HepG2 (cell line): Measurements from ENCODE around the gene S1PR2. TPM values are rescaled to one million over a fixed set of nuclear protein-coding genes. Genes with fewer than 3 reads are reported as not detected.

Experiments used
- ARID4A ChIP-seq: sonication (generic); formaldehyde crosslinking; IDR thresholded peaks from 2 replicates; pipeline ENCODE4 v1.5.0; 2020; ENCODE audit warnings: mild to moderate bottlenecking, missing genetic modification reagents, borderline replicate concordance
- ARNT2 ChIP-seq: sonication (generic); formaldehyde crosslinking; IDR thresholded peaks from 2 replicates; pipeline ENCODE4 v1.8.0; 2022; ENCODE audit warnings: mild to moderate bottlenecking, low read depth, missing genetic modification reagents, moderate library complexity
- DMTF1 ChIP-seq: sonication (generic); formaldehyde crosslinking; IDR thresholded peaks from 2 replicates; pipeline ENCODE4 v1.4.0; 2020; ENCODE audit warnings: mild to moderate bottlenecking, missing genetic modification reagents
- ETV5 ChIP-seq: IDR thresholded peaks from 2 replicates; pipeline ENCODE4 v1.6.1; 2018; ENCODE audit warnings: missing biosample characterization, missing genetic modification reagents, inconsistent platforms, borderline replicate concordance
- KLF12 ChIP-seq: sonication (generic); formaldehyde crosslinking; IDR thresholded peaks from 2 replicates; pipeline ENCODE4 v1.4.0; 2020; ENCODE audit warnings: missing genetic modification reagents, borderline replicate concordance
- NFIC ChIP-seq: IDR thresholded peaks from 2 replicates; pipeline ENCODE4 v1.6.1; 2012; ENCODE audit warnings: mild to moderate bottlenecking, low read length, inconsistent platforms
- RBFOX2 ChIP-seq: fragments of 200-400 bp; formaldehyde crosslinking; IDR thresholded peaks from 2 replicates; pipeline ENCODE4 v1.6.1; 2017; ENCODE audit warnings: low read depth, mild to moderate bottlenecking, low read length
- SOX6 ChIP-seq, 2 experiments: fragments of 450-650 bp in 1 of 2; sonication (generic) in 1 of 2; formaldehyde crosslinking in 1 of 2; IDR thresholded peaks; 2 replicates each; pipeline versions ENCODE4 v1.4.0 to v1.6.1; 2017 to 2020; ENCODE audit warnings: antibody characterized with exemption in 1 of 2, mild to moderate bottlenecking in 1 of 2, missing genetic modification reagents in 1 of 2
- TEAD2 ChIP-seq: sonication (generic); formaldehyde crosslinking; IDR thresholded peaks from 2 replicates; pipeline ENCODE4 v1.9.0; 2021; ENCODE audit warnings: missing genetic modification reagents
- TERF1 ChIP-seq: sonication (generic); formaldehyde crosslinking; IDR thresholded peaks from 2 replicates; pipeline ENCODE4 v1.8.0; 2022; ENCODE audit warnings: mild to moderate bottlenecking, missing genetic modification reagents, moderate library complexity
- THAP9 ChIP-seq: sonication (generic); formaldehyde crosslinking; IDR thresholded peaks from 2 replicates; pipeline ENCODE4; 2020; ENCODE audit warnings: missing genetic modification reagents, mild to moderate bottlenecking, borderline replicate concordance
- TOPORS ChIP-seq: sonication (generic); formaldehyde crosslinking; IDR thresholded peaks from 2 replicates; pipeline ENCODE4 v1.8.0; 2023; ENCODE audit warnings: mild to moderate bottlenecking, missing genetic modification reagents
- ZMYM2 ChIP-seq: sonication (generic); formaldehyde crosslinking; IDR thresholded peaks from 2 replicates; pipeline ENCODE4 v1.8.0; 2022; ENCODE audit warnings: mild to moderate bottlenecking, missing genetic modification reagents
- ZNF549 ChIP-seq: sonication (generic); formaldehyde crosslinking; IDR thresholded peaks from 2 replicates; pipeline ENCODE4 v1.5.0; 2020; ENCODE audit warnings: missing genetic modification reagents
- ZNF562 ChIP-seq: sonication (generic); formaldehyde crosslinking; IDR thresholded peaks from 2 replicates; pipeline ENCODE4 v1.8.0; 2022; ENCODE audit warnings: missing genetic modification reagents, borderline replicate concordance
- ZNF790 ChIP-seq: sonication (generic); formaldehyde crosslinking; IDR thresholded peaks from 2 replicates; pipeline ENCODE4 v1.8.0; 2022; ENCODE audit warnings: missing genetic modification reagents, mild to moderate bottlenecking, borderline replicate concordance
- ZNF839 ChIP-seq: sonication (generic); formaldehyde crosslinking; IDR thresholded peaks from 2 replicates; pipeline ENCODE4 v1.4.0; 2020; ENCODE audit warnings: missing genetic modification reagents, mild to moderate bottlenecking, borderline replicate concordance
- polyA plus RNA-seq, 8 experiments: library from polyadenylated mRNA; depleted of rRNA in 3 of 8; stranded (reverse) in 7 of 8; unstranded in 1 of 8; fragments of >200 nt; fragmentation: Illumina TruSeq in 4 of 8; extraction: Trizol in 4 of 8; gene quantifications; 2 replicates each; pipeline versions ENCODE4 v1.2.1 to v1.2.3, GENCODE V29; 2011 to 2016; ENCODE audit warnings: low read depth in 4 of 8, missing spikeins in 1 of 8, mixed read lengths in 1 of 8; ENCODE audit not compliant: insufficient read depth in 1 of 8
- total RNA-seq, 5 experiments: library from RNA; depleted of rRNA; stranded (reverse); fragments of >200 nt; fragmentation: Illumina TruSeq; extraction: Trizol; gene quantifications; 2 replicates each; pipeline ENCODE4 v1.2.3, GENCODE V29; 2016; ENCODE audit warnings: low read depth in 1 of 5

S1PR2 gene
- total and polyA plus RNA-seq, 2 of the 13 experiments (the other 11 are each of a cell fraction or from before 2014, with no cell fraction given) = 0.91 to 1.3 TPM

GRCh38 chr19:10251792-10252694 lies 20.9 kb upstream of the S1PR2 start, which contains the start of gene MRPL4 (continued):
- TF ChIP-seq KLF12 (peak; percentile 88), ARNT2 (CRISPR knock-in tag) (peak; percentile 92), ZNF562 (CRISPR knock-in tag) (0 out of 2 replicates have a peak, but pooled peaks have one; percentile 23), TEAD2 (CRISPR knock-in tag) (no peak), ZNF790 (peak; percentile 58; the same call in 1 of the 2 replicates), THAP9 (CRISPR knock-in tag) (peak; percentile 71; the same call in 1 of the 2 replicates), ZNF839 (peak; percentile 71; the same call in 1 of the 2 replicates), SOX6 (IDR thresholded peaks at IDR 0.05) (no peak), SOX6 (CRISPR knock-in tag; IDR thresholded peaks at IDR 0.05) (no peak), ZMYM2 (CRISPR knock-in tag) (no peak), TOPORS (CRISPR knock-in tag) (peak; percentile 74), ETV5 (CRISPR knock-in tag) (peak; percentile 60), TERF1 (CRISPR knock-in tag) (no peak), RBFOX2 (peak; percentile 94), ARID4A (CRISPR knock-in tag) (peak; percentile 99), DMTF1 (CRISPR knock-in tag) (no peak), ZNF549 (CRISPR knock-in tag) (no peak), NFIC (no peak)
